ENCODE measurements around the gene SLC7A5. TPM values are rescaled to one million over a fixed set of nuclear protein-coding genes. Genes with fewer than 3 reads are reported as not detected.
"Not testable (repeated sequence)": the region's sequence is repeated elsewhere in the genome, so short reads cannot be mapped to it uniquely, and the experiment has no call there.

SLC7A5 gene
- total and polyA plus RNA-seq, 12 donors = 1.2 to 15.3 (median 4.1) TPM

- WGBS, 2 donors = 74 to 75% methylated on average over 5 of the region's 5 CpGs
- Histone ChIP-seq H3K36me3 (no peaks in the 10 kb centered on the region), H3K4me3 (no peak overlapping the region), H3K27me3 (peaks cover 0 to 32% (median 18%) of the 10 kb centered on the region in 7 donors), H3K27ac (no peak overlapping the region), H3K9me3 (no peaks in the 10 kb centered on the region), H3K4me1 (peaks cover 0 to 11% (median 0%) of the 10 kb centered on the region in 9 donors)
- ATAC-seq = no peak
- TF ChIP-seq CTCF (IDR thresholded peaks at IDR 0.05) = no peak
- no peak for DNase-seq
- intact Hi-C loops (cut with DNase I) = loop anchor here in 1 of 10 donors (5.0 kb wide), 1 partner anchor 101 kb away; no protein-coding TSS in a partner anchor
These were observed 9.4 kb upstream of the SLC7A5 start for GRCh38 chr16:87878704-87879103.

GRCh38 chr16:87877942-87878507 lies 8.7 kb upstream of the SLC7A5 start:
- no peak overlapping the region for H3K27ac ChIP-seq
- H3K4me3 ChIP-seq = no peak overlapping the region
- 84 to 86% methylated on average over 19 of the region's 19 CpGs for WGBS, 2 donors
- TF ChIP-seq CTCF (IDR thresholded peaks at IDR 0.05) = peak in 4 of 9 donors; percentile 6 to 23 (median 18)
- H3K27me3 ChIP-seq = peaks cover 0 to 32% (median 18%) of the 10 kb centered on the region in 7 donors
- DNase-seq = no peak
- peaks cover 0 to 11% (median 0%) of the 10 kb centered on the region in 9 donors for H3K4me1 ChIP-seq
- H3K9me3 ChIP-seq = no peaks in the 10 kb centered on the region
- no peaks in the 10 kb centered on the region for H3K36me3 ChIP-seq
- intact Hi-C loops (cut with DNase I) = loop anchor here in 1 of 10 donors (5.0 kb wide), 1 partner anchor 101 kb away; no protein-coding TSS in a partner anchor
- peak in 3 of 8 donors; percentile 10 to 35 (median 21) for ATAC-seq

- ATAC-seq (no peak), DNase-seq (no peak)
- no peak for TF ChIP-seq CTCF (IDR thresholded peaks at IDR 0.05)
- no peaks in the 10 kb centered on the region for H3K9me3 ChIP-seq
- no peak overlapping the region for H3K27ac ChIP-seq
- H3K36me3 ChIP-seq = no peaks in the 10 kb centered on the region
- 45 to 50% methylated on average over 24 of the region's 24 CpGs for WGBS, 2 donors
- H3K4me1 ChIP-seq = peaks cover 0 to 12% (median 5%) of the 10 kb centered on the region in 9 donors
- H3K27me3 ChIP-seq = peaks cover 0 to 31% (median 17%) of the 10 kb centered on the region in 7 donors
- no peak overlapping the region for H3K4me3 ChIP-seq
- intact Hi-C loops (cut with DNase I) = loop anchor here in 6 of 10 donors (5.0 kb wide), 3 partner anchors 32 to 1578 kb away; no protein-coding TSS in a partner anchor
These were observed 5.5 kb upstream of the SLC7A5 start for GRCh38 chr16:87874639-87875427.

GRCh38 chr16:87870418-87871291 lies 1.3 kb upstream of the SLC7A5 start:
- H3K4me3 ChIP-seq, H3K36me3 ChIP-seq, H3K9me3 ChIP-seq, DNase-seq: not testable (repeated sequence)
- H3K27me3 ChIP-seq = peaks cover 0 to 28% (median 9%) of the 10 kb centered on the region in 7 donors
- H3K4me1 ChIP-seq = peaks cover 0 to 37% (median 12%) of the 10 kb centered on the region in 9 donors
- H3K27ac ChIP-seq = peak overlapping the region in 3 of 10 donors; percentile 2 to 63 (median 19)
- intact Hi-C loops (cut with DNase I) = loop anchor here in 8 of 10 donors (1.0 to 5.0 kb wide), 6 partner anchors 20 to 1573 kb away; no protein-coding TSS in a partner anchor
- 64 to 75% methylated on average over 22 to 23 of the region's 24 CpGs for WGBS, 2 donors
- peak in 2 of 8 donors; percentile 15 to 18 for ATAC-seq

GRCh38 chr16:87869879-87870417 lies 641 bp upstream of the SLC7A5 start:
- DNase-seq, H3K4me3 ChIP-seq, H3K36me3 ChIP-seq, H3K9me3 ChIP-seq: not testable (repeated sequence)
- peaks cover 0 to 37% (median 12%) of the 10 kb centered on the region in 9 donors for H3K4me1 ChIP-seq
- H3K27me3 ChIP-seq = peaks cover 0 to 21% (median 8%) of the 10 kb centered on the region in 7 donors
- ATAC-seq = peak in 1 of 8 donors; percentile 7
- 71 to 74% methylated on average over 18 of the region's 18 CpGs for WGBS, 2 donors
- H3K27ac ChIP-seq = peak overlapping the region in 1 of 10 donors; percentile 40
- intact Hi-C loops (cut with DNase I) = loop anchor here in 7 of 10 donors (2.0 to 5.0 kb wide), 5 partner anchors 19 to 1573 kb away; no protein-coding TSS in a partner anchor

GRCh38 chr16:87868254-87869029 lies 865 bp downstream of the SLC7A5 start:
- H3K9me3 ChIP-seq; DNase-seq; intact Hi-C loops (cut with DNase I); H3K36me3 ChIP-seq: not testable (repeated sequence)
- Histone ChIP-seq H3K27me3 (peaks cover 0 to 12% (median 6%) of the 10 kb centered on the region in 7 donors), H3K27ac (peak overlapping the region in 3 of 10 donors; percentile 9 to 81 (median 35)), H3K4me1 (peaks cover 0 to 37% (median 12%) of the 10 kb centered on the region in 9 donors), H3K4me3 (peak overlapping the region; percentile 14 to 74 (median 54))
- peak in 1 of 8 donors; percentile 18 for ATAC-seq
- 21 to 29% methylated on average over 33 to 35 of the region's 37 CpGs for WGBS, 2 donors
